OCI-LY3 (cell line): ENCODE results near the gene TBC1D2B.

Experiments
- CTCF ChIP-seq: fragments of 200-600, 300-600 bp; sonication (generic); IDR thresholded peaks from 2 replicates; pipeline ENCODE4 v1.5.1; 2014; ENCODE audit warnings: antibody characterized with exemption, low read length, low read depth
- EZH2phosphoT487 ChIP-seq: fragments of 200-600 bp; shearing (Covaris generic); IDR thresholded peaks from 2 replicates; pipeline ENCODE4 v1.6.1; 2018; ENCODE audit warnings: antibody characterized with exemption, mixed run types, low read depth

GRCh38 chr15:78102211-78102610 lies 24.7 kb upstream of the TBC1D2B start:
- TF ChIP-seq CTCF (no peak), EZH2phosphoT487 (no peak)
